PC-9 (cell line): ENCODE results near the gene SLC7A8.

Experiments used
- EZH2 ChIP-seq: fragments of 200-600 bp; sonication (generic); IDR thresholded peaks from 2 replicates; pipeline ENCODE4 v1.8.0; 2017; ENCODE audit warnings: antibody characterized with exemption, low read depth
- TF ChIP-seq, protein P1 (sequence below): fragments of 200-600 bp; sonication (generic); conservative IDR thresholded peaks from 2 replicates; pipeline ENCODE4 v1.6.1; 2017; ENCODE audit warnings: mixed run types, antibody characterized with exemption, mild to moderate bottlenecking, moderate library complexity

DNA sequence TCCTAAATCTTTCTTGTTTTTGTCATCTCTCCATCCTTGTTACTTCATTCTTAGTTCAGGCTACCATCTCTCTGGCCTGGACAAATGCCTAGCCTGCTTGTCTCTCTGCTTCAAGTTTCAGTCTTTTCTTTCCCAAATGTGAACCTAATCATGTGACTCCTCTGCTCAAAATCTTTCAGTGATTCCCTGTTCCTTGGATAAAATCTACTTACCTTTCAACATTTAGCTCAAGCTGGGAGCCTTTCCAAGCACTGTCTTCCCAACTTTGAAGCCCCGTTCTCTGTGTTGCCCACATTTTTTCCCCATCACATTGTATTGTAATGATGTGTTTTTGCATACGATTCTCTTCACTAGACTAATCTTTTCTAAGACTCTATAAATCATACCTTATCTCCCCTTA is 24.7 kb downstream of the SLC7A8 start:
- no peak for TF ChIP-seq EZH2
- TF ChIP-seq, protein P1, sequence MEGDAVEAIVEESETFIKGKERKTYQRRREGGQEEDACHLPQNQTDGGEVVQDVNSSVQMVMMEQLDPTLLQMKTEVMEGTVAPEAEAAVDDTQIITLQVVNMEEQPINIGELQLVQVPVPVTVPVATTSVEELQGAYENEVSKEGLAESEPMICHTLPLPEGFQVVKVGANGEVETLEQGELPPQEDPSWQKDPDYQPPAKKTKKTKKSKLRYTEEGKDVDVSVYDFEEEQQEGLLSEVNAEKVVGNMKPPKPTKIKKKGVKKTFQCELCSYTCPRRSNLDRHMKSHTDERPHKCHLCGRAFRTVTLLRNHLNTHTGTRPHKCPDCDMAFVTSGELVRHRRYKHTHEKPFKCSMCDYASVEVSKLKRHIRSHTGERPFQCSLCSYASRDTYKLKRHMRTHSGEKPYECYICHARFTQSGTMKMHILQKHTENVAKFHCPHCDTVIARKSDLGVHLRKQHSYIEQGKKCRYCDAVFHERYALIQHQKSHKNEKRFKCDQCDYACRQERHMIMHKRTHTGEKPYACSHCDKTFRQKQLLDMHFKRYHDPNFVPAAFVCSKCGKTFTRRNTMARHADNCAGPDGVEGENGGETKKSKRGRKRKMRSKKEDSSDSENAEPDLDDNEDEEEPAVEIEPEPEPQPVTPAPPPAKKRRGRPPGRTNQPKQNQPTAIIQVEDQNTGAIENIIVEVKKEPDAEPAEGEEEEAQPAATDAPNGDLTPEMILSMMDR, result no peak
